Glutamatergic neuron (in vitro differentiated cells): ENCODE results near the gene DDX60. TPM values are rescaled to one million over a fixed set of nuclear protein-coding genes. Genes with fewer than 3 reads are reported as not detected.

Experiments
- DNase-seq: peaks from one replicate; pipeline ENCODE4 v3.0.0; 2022
- H3K27ac Mint-ChIP-seq: one replicate; pipeline ENCODE4 v1.8.0; 2020; ENCODE audit warnings: mild to moderate bottlenecking, mixed read lengths, inconsistent platforms; ENCODE audit not compliant: unreplicated experiment
- H3K27me3 Mint-ChIP-seq: one replicate; pipeline ENCODE4 v1.8.0; 2020; ENCODE audit warnings: mild to moderate bottlenecking, moderate library complexity, mixed read lengths, inconsistent platforms; ENCODE audit not compliant: unreplicated experiment
- H3K36me3 Mint-ChIP-seq: one replicate; pipeline ENCODE4 v1.8.0; 2020; ENCODE audit warnings: mild to moderate bottlenecking, mixed read lengths, inconsistent platforms; ENCODE audit not compliant: unreplicated experiment
- H3K4me1 Mint-ChIP-seq: one replicate; pipeline ENCODE4 v1.8.0; 2020; ENCODE audit warnings: mild to moderate bottlenecking, low read depth, mixed read lengths, inconsistent platforms; ENCODE audit not compliant: unreplicated experiment
- H3K4me3 Mint-ChIP-seq: one replicate; pipeline ENCODE4 v1.8.0; 2020; ENCODE audit warnings: mild to moderate bottlenecking, mixed read lengths, inconsistent platforms; ENCODE audit not compliant: unreplicated experiment
- H3K9me3 Mint-ChIP-seq: one replicate; pipeline ENCODE4 v1.8.0; 2020; ENCODE audit warnings: mild to moderate bottlenecking, moderate library complexity, mixed read lengths, inconsistent platforms; ENCODE audit not compliant: unreplicated experiment
- total RNA-seq: library from RNA; stranded (reverse); fragmentation: NEBNext Ultra II Directional; extraction: Animal tissue kit (Norgen Biotek cat#: 25700); gene quantifications from one replicate; pipeline ENCODE4 v1.2.1, GENCODE V29; 2021; ENCODE audit not compliant: unreplicated experiment
- TF ChIP-seq, protein P1 (sequence below): fragments of 200-600 bp; sonication (generic); IDR thresholded peaks from one replicate; pipeline ENCODE4 v1.5.0; 2021; ENCODE audit not compliant: partially characterized antibody, unreplicated experiment

Gene DDX60
- total RNA-seq, 1 donor from 2014 or later, result not detected

GRCh38 chr4:168264903-168265302 lies 53.6 kb downstream of the DDX60 start:
- TF ChIP-seq, protein P1, sequence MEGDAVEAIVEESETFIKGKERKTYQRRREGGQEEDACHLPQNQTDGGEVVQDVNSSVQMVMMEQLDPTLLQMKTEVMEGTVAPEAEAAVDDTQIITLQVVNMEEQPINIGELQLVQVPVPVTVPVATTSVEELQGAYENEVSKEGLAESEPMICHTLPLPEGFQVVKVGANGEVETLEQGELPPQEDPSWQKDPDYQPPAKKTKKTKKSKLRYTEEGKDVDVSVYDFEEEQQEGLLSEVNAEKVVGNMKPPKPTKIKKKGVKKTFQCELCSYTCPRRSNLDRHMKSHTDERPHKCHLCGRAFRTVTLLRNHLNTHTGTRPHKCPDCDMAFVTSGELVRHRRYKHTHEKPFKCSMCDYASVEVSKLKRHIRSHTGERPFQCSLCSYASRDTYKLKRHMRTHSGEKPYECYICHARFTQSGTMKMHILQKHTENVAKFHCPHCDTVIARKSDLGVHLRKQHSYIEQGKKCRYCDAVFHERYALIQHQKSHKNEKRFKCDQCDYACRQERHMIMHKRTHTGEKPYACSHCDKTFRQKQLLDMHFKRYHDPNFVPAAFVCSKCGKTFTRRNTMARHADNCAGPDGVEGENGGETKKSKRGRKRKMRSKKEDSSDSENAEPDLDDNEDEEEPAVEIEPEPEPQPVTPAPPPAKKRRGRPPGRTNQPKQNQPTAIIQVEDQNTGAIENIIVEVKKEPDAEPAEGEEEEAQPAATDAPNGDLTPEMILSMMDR, result no peak
- no peaks in the 10 kb centered on the region for H3K27me3 Mint-ChIP-seq
- H3K36me3 Mint-ChIP-seq, result no peaks in the 10 kb centered on the region
- H3K9me3 Mint-ChIP-seq, result no peaks in the 10 kb centered on the region
- DNase-seq, result no peak
- H3K4me1 Mint-ChIP-seq, result no peaks in the 10 kb centered on the region
- H3K4me3 Mint-ChIP-seq, result no peak overlapping the region
- H3K27ac Mint-ChIP-seq, result no peak overlapping the region

- H3K4me1 Mint-ChIP-seq, result no peaks in the 10 kb centered on the region
- H3K4me3 Mint-ChIP-seq, result no peak overlapping the region
- TF ChIP-seq, protein P1, result no peak
- DNase-seq, result no peak
- H3K36me3 Mint-ChIP-seq, result no peaks in the 10 kb centered on the region
- H3K27ac Mint-ChIP-seq, result no peak overlapping the region
- H3K27me3 Mint-ChIP-seq, result no peaks in the 10 kb centered on the region
- no peaks in the 10 kb centered on the region for H3K9me3 Mint-ChIP-seq
These were observed 55.5 kb downstream of the DDX60 start for GRCh38 chr4:168263039-168263438.

DNA sequence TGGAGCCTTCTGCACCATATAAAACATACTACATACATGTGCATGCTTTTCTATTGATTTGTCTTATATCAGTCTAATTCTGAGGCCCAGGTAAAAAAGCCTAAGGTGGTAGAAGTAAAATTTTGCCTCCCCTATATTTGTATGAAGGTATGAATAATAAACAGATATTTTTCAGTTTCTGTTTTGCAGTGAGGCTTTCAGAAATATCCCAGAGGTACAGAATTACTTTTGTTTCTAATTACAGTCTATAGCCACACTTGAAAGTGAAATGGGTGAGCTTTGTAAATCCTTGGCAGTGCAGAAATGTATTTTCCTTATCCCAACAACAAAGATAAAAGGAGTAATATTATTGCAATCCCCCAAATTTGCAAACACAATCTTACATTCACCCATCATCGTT lies 59.5 kb downstream of the DDX60 start:
- no peaks in the 10 kb centered on the region for H3K27me3 Mint-ChIP-seq
- no peaks in the 10 kb centered on the region for H3K9me3 Mint-ChIP-seq
- H3K36me3 Mint-ChIP-seq, result no peaks in the 10 kb centered on the region
- no peaks in the 10 kb centered on the region for H3K4me1 Mint-ChIP-seq
- no peak overlapping the region for H3K27ac Mint-ChIP-seq
- H3K4me3 Mint-ChIP-seq, result no peak overlapping the region
- DNase-seq, result no peak
- TF ChIP-seq, protein P1, result no peak

- DNase-seq, result no peak
- H3K36me3 Mint-ChIP-seq, result no peaks in the 10 kb centered on the region
- TF ChIP-seq, protein P1, result no peak
- no peak overlapping the region for H3K4me3 Mint-ChIP-seq
- H3K27me3 Mint-ChIP-seq, result no peaks in the 10 kb centered on the region
- no peak overlapping the region for H3K27ac Mint-ChIP-seq
- H3K4me1 Mint-ChIP-seq, result no peaks in the 10 kb centered on the region
- H3K9me3 Mint-ChIP-seq, result no peaks in the 10 kb centered on the region
These were observed 60.8 kb downstream of the DDX60 start for GRCh38 chr4:168257768-168258167.

DNA sequence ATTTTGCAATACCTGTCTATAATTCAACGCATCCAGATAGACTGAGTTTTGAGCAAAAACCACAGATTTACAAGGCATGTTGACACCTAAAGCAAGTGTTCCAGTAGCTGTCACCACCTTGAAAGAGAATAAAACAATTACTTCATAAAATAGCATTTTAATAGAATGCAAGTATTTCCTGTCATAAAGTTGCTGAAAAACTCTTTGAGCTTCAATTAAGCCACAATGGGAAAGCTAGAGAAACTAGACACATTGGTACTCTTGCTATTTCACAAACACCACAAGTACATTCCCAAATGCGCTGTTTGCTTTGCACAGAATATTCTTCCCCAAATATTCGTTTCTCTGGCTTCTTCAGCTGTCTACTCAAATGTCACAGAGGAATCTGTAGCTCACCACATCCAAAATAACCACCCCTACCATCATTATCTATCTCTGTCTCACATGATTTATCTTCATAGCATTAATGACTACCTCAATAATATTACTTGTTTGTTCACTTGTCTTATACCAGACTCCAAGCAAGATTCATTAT lies 70.3 kb downstream of the DDX60 start:
- no peak for DNase-seq
- H3K4me1 Mint-ChIP-seq, result no peaks in the 10 kb centered on the region
- no peak overlapping the region for H3K27ac Mint-ChIP-seq
- no peaks in the 10 kb centered on the region for H3K9me3 Mint-ChIP-seq
- H3K27me3 Mint-ChIP-seq, result no peaks in the 10 kb centered on the region
- no peaks in the 10 kb centered on the region for H3K36me3 Mint-ChIP-seq
- TF ChIP-seq, protein P1, result no peak
- H3K4me3 Mint-ChIP-seq, result no peak overlapping the region
